ENCODE data around the gene USP53. TPM values are rescaled to one million over a fixed set of nuclear protein-coding genes. Genes with fewer than 3 reads are reported as not detected.

Gene USP53
- total and polyA plus RNA-seq, 5 experiments from 2014 or later = 6.5 to 31.3 (median 23.5) TPM

DNA sequence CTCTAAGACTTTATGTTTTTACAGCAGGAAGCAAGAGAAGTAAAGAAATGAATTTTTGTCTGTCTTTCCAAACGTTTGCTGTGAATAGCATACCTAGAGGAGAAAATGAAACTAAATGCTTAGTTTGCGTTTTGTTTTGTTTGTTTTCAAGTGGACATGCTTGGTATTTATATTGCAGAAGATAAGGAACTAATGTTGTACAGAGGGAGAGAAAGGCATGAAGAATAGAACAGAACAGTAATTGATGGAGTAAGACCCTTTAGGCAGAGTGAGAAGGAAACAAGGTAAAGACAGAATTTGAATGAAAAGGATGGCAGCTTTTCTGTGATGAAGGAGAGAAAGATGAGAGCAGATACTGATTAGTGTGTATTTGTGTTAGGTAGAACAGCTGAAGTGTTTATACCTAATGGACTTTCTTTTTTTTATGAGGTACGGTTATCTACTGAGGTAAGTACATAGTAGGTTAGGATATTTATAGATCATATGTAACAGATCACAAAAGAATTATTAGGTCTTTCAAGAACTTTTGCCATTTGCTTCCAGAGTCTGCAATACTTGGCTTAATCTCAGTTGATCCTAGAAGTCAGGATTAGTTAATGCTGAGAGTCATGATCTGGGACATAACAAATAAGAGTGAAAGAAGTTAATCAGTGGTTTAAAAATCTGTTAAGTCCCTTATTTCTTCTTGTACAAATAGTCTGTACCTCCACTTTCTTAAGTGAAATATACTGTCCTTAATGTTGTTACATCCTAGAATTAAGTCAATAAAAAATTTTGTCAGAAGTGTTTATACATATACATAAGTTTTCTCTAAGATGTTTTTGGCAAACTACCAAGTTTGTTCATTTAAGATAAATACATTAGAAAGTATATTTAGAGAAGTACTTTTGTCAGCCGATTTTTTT lies 72.6 kb downstream of the USP53 start:
- ATAC-seq = peak in 1 of 2 donors; percentile 42
- H3K27me3 Mint-ChIP-seq = no peaks in the 10 kb centered on the region
- H3K4me3 Mint-ChIP-seq = peak overlapping the region; percentile 10 to 70 (median 52)
- peaks cover 0 to 12% (median 5%) of the 10 kb centered on the region in 3 donors for H3K36me3 Mint-ChIP-seq
- H3K4me1 Mint-ChIP-seq = peaks cover 18 to 41% (median 32%) of the 10 kb centered on the region in 4 donors
- POLR2A ChIA-PET = no interaction called here
- peak overlapping the region; percentile 33 to 88 (median 62) for H3K27ac Mint-ChIP-seq
- DNase-seq = peak in 1 of 10 donors; percentile 12
- no peaks in the 10 kb centered on the region for H3K9me3 Mint-ChIP-seq

- POLR2A ChIA-PET = no interaction called here
- Mint-ChIP-seq H3K27me3 (no peaks in the 10 kb centered on the region), H3K4me3 (no peak overlapping the region), H3K27ac (peak overlapping the region in 1 of 10 donors; percentile 80), H3K36me3 (peaks cover 0 to 5% (median 0%) of the 10 kb centered on the region in 3 donors), H3K4me1 (peaks cover 11 to 28% (median 20%) of the 10 kb centered on the region in 4 donors), H3K9me3 (no peaks in the 10 kb centered on the region)
- no peak for ATAC-seq
- DNase-seq = peak in 6 of 10 donors; percentile 17 to 59 (median 33)
Observed at GRCh38 chr4:119286377-119287002, 74.0 kb downstream of the USP53 start.

- ATAC-seq = no peak
- POLR2A ChIA-PET = no interaction called here
Observed at GRCh38 chr4:119289313-119289712, 76.8 kb downstream of the USP53 start.

GRCh38 chr4:119290598-119290997 lies 78.1 kb downstream of the USP53 start:
- DNase-seq = no peak
- no peaks in the 10 kb centered on the region for H3K27me3 Mint-ChIP-seq
- ATAC-seq = no peak
- H3K4me1 Mint-ChIP-seq = peaks cover 0 to 2% (median 1%) of the 10 kb centered on the region in 4 donors
- H3K9me3 Mint-ChIP-seq = no peaks in the 10 kb centered on the region
- H3K36me3 Mint-ChIP-seq = peaks cover 0 to 19% (median 2%) of the 10 kb centered on the region in 3 donors
- H3K4me3 Mint-ChIP-seq = no peak overlapping the region
- POLR2A ChIA-PET = interaction anchor here (0.9 kb wide), 1 partner anchor 9 kb away, joined by 3 read pairs; a partner anchor contains a TSS
- no peak overlapping the region for H3K27ac Mint-ChIP-seq

More at GRCh38 chr4:119289313-119289712, 76.8 kb downstream of the USP53 start:
- H3K9me3 Mint-ChIP-seq = no peaks in the 10 kb centered on the region
- no peak overlapping the region for H3K27ac Mint-ChIP-seq
- peaks cover 3 to 10% (median 8%) of the 10 kb centered on the region in 4 donors for H3K4me1 Mint-ChIP-seq
- no peaks in the 10 kb centered on the region for H3K27me3 Mint-ChIP-seq
- H3K36me3 Mint-ChIP-seq = peaks cover 0 to 17% (median 2%) of the 10 kb centered on the region in 3 donors
- no peak overlapping the region for H3K4me3 Mint-ChIP-seq
- no peak for DNase-seq

DNA sequence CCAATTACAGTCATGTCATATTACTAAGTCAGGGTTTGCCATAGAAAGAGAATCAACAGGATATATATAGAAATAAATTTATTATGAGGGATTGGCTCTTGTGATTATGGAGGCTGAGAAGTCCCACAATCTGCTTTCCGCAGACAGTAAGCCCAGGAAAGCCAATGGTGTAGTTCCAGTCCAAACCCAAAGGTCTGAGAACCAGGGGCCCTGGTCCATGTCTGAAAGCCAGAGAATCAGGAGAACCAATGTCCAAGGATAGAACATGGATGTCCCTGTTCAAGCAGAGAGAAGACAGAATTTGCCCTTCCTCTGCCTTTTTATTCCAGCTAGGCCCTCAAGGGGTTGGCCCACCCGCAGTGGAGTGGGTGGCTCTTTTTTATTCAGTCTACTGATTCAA lies 83.8 kb downstream of the USP53 start:
- H3K4me1 Mint-ChIP-seq = peaks cover 15 to 38% (median 31%) of the 10 kb centered on the region in 4 donors
- ATAC-seq = no peak
- DNase-seq = no peak
- H3K36me3 Mint-ChIP-seq = peaks cover 8 to 46% (median 26%) of the 10 kb centered on the region in 3 donors
- H3K9me3 Mint-ChIP-seq = peaks cover 0 to 2% (median 0%) of the 10 kb centered on the region in 9 donors
- H3K27ac Mint-ChIP-seq = peak overlapping the region in 7 of 10 donors; percentile 14 to 58 (median 34)
- POLR2A ChIA-PET = no interaction called here
- H3K27me3 Mint-ChIP-seq = no peaks in the 10 kb centered on the region
- H3K4me3 Mint-ChIP-seq = no peak overlapping the region

DNA sequence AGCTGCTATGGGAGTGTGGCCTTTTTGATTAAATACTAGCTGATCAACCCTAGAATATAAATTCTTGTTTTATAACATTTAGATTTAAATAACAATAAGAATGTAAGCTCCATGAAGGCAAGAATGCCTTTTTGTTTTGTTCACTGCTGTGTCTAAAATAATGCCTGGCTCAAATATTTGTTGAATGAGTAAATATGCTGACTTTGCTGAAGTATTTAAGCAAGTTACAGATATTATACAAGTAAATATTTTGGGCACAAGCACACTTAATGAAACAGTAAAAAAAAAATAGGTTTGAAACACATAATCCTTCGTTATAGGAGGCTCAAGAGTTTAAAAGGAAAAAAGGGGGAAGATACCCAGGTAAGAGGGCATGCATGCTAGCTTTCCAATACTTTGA lies 85.3 kb downstream of the USP53 start:
- peaks cover 8 to 37% (median 24%) of the 10 kb centered on the region in 3 donors for H3K36me3 Mint-ChIP-seq
- peaks cover 15 to 39% (median 32%) of the 10 kb centered on the region in 4 donors for H3K4me1 Mint-ChIP-seq
- POLR2A ChIA-PET = interaction anchor here (0.7 to 4.5 kb wide), 3 partner anchors 85 to 769 kb away, joined by 3 to 29 read pairs (median 3); partner anchors contain the start of genes MAD2L1 and USP53
- no peak for DNase-seq
- H3K27ac Mint-ChIP-seq = peak overlapping the region; percentile 34 to 100 (median 99)
- H3K9me3 Mint-ChIP-seq = peaks cover 0 to 2% (median 0%) of the 10 kb centered on the region in 9 donors
- no peak for ATAC-seq
- peak overlapping the region in 8 of 10 donors; percentile 26 to 100 (median 96) for H3K4me3 Mint-ChIP-seq
- H3K27me3 Mint-ChIP-seq = no peaks in the 10 kb centered on the region

- DNase-seq (no peak), ATAC-seq (no peak)
- peaks cover 15 to 39% (median 32%) of the 10 kb centered on the region in 4 donors for H3K4me1 Mint-ChIP-seq
- POLR2A ChIA-PET = interaction anchor here (1.0 to 4.5 kb wide), 5 partner anchors 18 to 330 kb away, joined by 4 to 29 read pairs (median 4); partner anchors contain the start of genes PDE5A and USP53
- peaks cover 8 to 31% (median 24%) of the 10 kb centered on the region in 3 donors for H3K36me3 Mint-ChIP-seq
- no peaks in the 10 kb centered on the region for H3K27me3 Mint-ChIP-seq
- peak overlapping the region; percentile 98 to 100 (median 100) for H3K27ac Mint-ChIP-seq
- H3K9me3 Mint-ChIP-seq = peaks cover 0 to 2% (median 0%) of the 10 kb centered on the region in 9 donors
- H3K4me3 Mint-ChIP-seq = peak overlapping the region; percentile 93 to 100 (median 98)
Observed at GRCh38 chr4:119299260-119299671, 86.8 kb downstream of the USP53 start.

DNA sequence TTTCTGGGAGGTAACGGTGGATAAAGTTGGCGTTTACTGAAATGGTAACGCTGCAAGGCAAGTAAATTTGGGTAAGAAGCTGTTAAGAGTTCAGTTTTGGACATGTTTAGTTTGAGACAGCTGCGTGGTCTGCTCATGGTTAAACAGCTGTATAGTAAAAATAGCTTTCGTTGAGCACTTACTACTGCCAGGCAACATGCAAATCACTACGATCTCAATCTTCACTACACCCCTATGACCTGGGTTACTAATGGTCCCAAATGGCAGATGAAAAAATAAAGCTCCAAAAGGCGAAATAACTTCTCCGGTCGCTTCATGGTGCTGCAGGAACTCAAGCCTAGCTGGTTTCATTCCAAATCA lies 87.2 kb downstream of the USP53 start:
- peaks cover 15 to 39% (median 32%) of the 10 kb centered on the region in 4 donors for H3K4me1 Mint-ChIP-seq
- DNase-seq (peak in 2 of 10 donors; percentile 20 to 26), ATAC-seq (peak; percentile 0 to 3)
- H3K9me3 Mint-ChIP-seq = peaks cover 0 to 2% (median 0%) of the 10 kb centered on the region in 9 donors
- POLR2A ChIA-PET = interaction anchor here (0.9 to 4.5 kb wide), 7 partner anchors 10 to 329 kb away, joined by 3 to 29 read pairs (median 4); partner anchors contain the start of genes PDE5A and USP53
- H3K36me3 Mint-ChIP-seq = peaks cover 8 to 31% (median 24%) of the 10 kb centered on the region in 3 donors
- H3K27me3 Mint-ChIP-seq = no peaks in the 10 kb centered on the region
- H3K4me3 Mint-ChIP-seq = peak overlapping the region; percentile 93 to 100 (median 98)
- peak overlapping the region; percentile 98 to 100 (median 100) for H3K27ac Mint-ChIP-seq

- Mint-ChIP-seq H3K4me3 (peak overlapping the region; percentile 93 to 100 (median 98)), H3K9me3 (peaks cover 0 to 2% (median 0%) of the 10 kb centered on the region in 9 donors), H3K36me3 (peaks cover 8 to 31% (median 24%) of the 10 kb centered on the region in 3 donors), H3K4me1 (peaks cover 15 to 39% (median 32%) of the 10 kb centered on the region in 4 donors), H3K27ac (peak overlapping the region; percentile 98 to 100 (median 100)), H3K27me3 (no peaks in the 10 kb centered on the region)
- peak; percentile 83 to 93 (median 88) for DNase-seq
- ATAC-seq = peak; percentile 90 to 96
- POLR2A ChIA-PET = interaction anchor here (0.9 to 4.5 kb wide), 7 partner anchors 10 to 328 kb away, joined by 3 to 29 read pairs (median 4); partner anchors contain the start of genes PDE5A and USP53
Observed at GRCh38 chr4:119300101-119300978, 87.8 kb downstream of the USP53 start.

- no peak for DNase-seq
- peaks cover 13 to 32% (median 26%) of the 10 kb centered on the region in 4 donors for H3K4me1 Mint-ChIP-seq
- peak overlapping the region in 5 of 10 donors; percentile 0 to 52 (median 16) for H3K4me3 Mint-ChIP-seq
- ATAC-seq = no peak
- peak overlapping the region in 3 of 10 donors; percentile 2 to 32 (median 28) for H3K27ac Mint-ChIP-seq
- no peaks in the 10 kb centered on the region for H3K27me3 Mint-ChIP-seq
- POLR2A ChIA-PET = no interaction called here
- peaks cover 0 to 13% (median 8%) of the 10 kb centered on the region in 3 donors for H3K36me3 Mint-ChIP-seq
- H3K9me3 Mint-ChIP-seq = no peaks in the 10 kb centered on the region
Observed at GRCh38 chr4:119302073-119302832, 89.7 kb downstream of the USP53 start.

All from naive thymus-derived CD8-positive, alpha-beta T cell (primary cell).